ENCODE data around the gene SPOP. TPM values are rescaled to one million over a fixed set of nuclear protein-coding genes. Genes with fewer than 3 reads are reported as not detected.

The SPOP gene
- total RNA-seq, 6 experiments from 2014 or later, result 53.2 to 60.6 (median 55.6) TPM

- Mint-ChIP-seq H3K9me3 (no peaks in the 10 kb centered on the region), H3K4me3 (peak overlapping the region; percentile 36; the same call in 1 of the 2 replicates), H3K36me3 (ENCODE audit: low read depth) (peaks cover 26% of the 10 kb centered on the region), H3K27ac (peak overlapping the region; percentile 77), H3K4me1 (ENCODE audit: low read depth) (peaks cover 80% of the 10 kb centered on the region), H3K27me3 (ENCODE audit: insufficient read depth) (no peaks in the 10 kb centered on the region; the same call in 1 of the 2 replicates)
- TF ChIP-seq CTCF (IDR thresholded peaks at IDR 0.05), result no peak
- DNase-seq, result no peak
These were observed 40.8 kb downstream of the SPOP start for GRCh38 chr17:49637050-49637449.

DNA sequence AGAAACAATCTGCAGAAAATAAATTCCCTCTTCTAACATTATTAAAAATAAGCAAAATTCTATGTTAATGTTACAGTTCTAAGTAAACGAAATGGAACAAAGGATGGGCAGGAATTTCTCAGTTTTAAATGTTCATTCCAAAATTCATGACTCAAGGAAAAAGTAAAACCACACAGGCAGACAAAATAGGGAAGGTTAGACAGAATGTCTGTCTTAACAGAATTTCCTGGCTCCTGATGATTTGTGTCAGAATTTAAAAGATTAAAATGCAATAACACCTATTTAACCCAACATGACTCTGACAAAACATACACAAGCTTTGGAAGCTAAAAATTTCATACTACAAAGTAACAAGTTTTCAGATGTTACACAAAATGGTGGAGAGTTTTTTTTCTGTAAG is 42.8 kb downstream of the SPOP start:
- no peak for DNase-seq
- peak overlapping the region; percentile 84 for H3K27ac Mint-ChIP-seq

GRCh38 chr17:49634485-49634860 is 43.4 kb downstream of the SPOP start:
- Mint-ChIP-seq H3K4me1 (ENCODE audit: low read depth) (peaks cover 88% of the 10 kb centered on the region), H3K36me3 (ENCODE audit: low read depth) (peaks cover 16% of the 10 kb centered on the region), H3K27me3 (ENCODE audit: insufficient read depth) (no peaks in the 10 kb centered on the region), H3K27ac (peak overlapping the region; percentile 84), H3K9me3 (no peaks in the 10 kb centered on the region), H3K4me3 (peak overlapping the region; percentile 48)
- no peak for DNase-seq
- no peak for TF ChIP-seq CTCF (IDR thresholded peaks at IDR 0.05)

More for the DNA sequence above, 42.8 kb downstream of the SPOP start:
- no peaks in the 10 kb centered on the region for H3K27me3 Mint-ChIP-seq (ENCODE audit: insufficient read depth)
- H3K36me3 Mint-ChIP-seq (ENCODE audit: low read depth), result peaks cover 16% of the 10 kb centered on the region
- peaks cover 82% of the 10 kb centered on the region for H3K4me1 Mint-ChIP-seq (ENCODE audit: low read depth)
- TF ChIP-seq CTCF (IDR thresholded peaks at IDR 0.05), result no peak
- H3K9me3 Mint-ChIP-seq, result no peaks in the 10 kb centered on the region
- H3K4me3 Mint-ChIP-seq, result peak overlapping the region; percentile 48

DNA sequence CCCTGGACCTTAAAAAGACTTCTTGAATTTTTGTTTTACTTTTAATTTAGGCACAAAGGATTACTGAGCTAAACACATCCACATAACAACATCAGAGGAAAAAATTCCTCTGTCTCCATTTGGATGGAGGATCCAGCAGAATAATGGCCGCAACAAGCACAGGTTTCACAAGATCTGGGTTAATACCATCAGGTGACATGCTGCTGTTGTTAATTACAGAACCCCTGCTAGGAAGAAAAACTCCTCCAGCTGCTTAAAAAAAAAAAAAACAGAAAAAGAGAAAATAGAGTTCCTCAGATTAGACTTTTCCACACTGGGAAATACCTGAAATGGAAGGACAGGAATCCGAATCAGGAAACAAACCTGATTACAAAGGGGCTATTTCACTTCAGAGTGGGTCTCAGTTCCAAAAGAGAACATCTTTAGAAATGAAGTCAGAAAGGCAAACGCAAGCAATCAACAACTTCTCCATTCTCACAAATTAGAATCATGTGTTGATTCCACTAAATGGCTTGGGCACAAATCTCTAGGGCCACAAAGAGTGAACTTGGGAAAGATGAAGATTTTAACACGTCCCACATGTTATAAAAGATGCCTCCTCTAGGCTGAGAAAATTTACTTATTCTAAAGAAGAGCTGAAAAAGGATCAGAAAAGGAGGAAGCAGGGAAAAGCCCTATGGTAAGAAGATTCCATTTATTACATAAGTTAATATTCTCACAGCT is 44.0 kb downstream of the SPOP start:
- Mint-ChIP-seq H3K36me3 (ENCODE audit: low read depth) (peaks cover 11% of the 10 kb centered on the region), H3K4me1 (ENCODE audit: low read depth) (peaks cover 88% of the 10 kb centered on the region), H3K27me3 (ENCODE audit: insufficient read depth) (no peaks in the 10 kb centered on the region), H3K9me3 (no peaks in the 10 kb centered on the region), H3K27ac (peak overlapping the region; percentile 84), H3K4me3 (no peak overlapping the region; the same call in 1 of the 2 replicates)
- no peak for TF ChIP-seq CTCF (IDR thresholded peaks at IDR 0.05)
- no peak for DNase-seq

- no peak for TF ChIP-seq CTCF (IDR thresholded peaks at IDR 0.05)
- Mint-ChIP-seq H3K27ac (no peak overlapping the region; the same call in 1 of the 2 replicates), H3K9me3 (no peaks in the 10 kb centered on the region), H3K27me3 (ENCODE audit: insufficient read depth) (peaks cover 2% of the 10 kb centered on the region; the same call in 1 of the 2 replicates), H3K4me1 (ENCODE audit: low read depth) (peaks cover 89% of the 10 kb centered on the region), H3K36me3 (ENCODE audit: low read depth) (peaks cover 5% of the 10 kb centered on the region; the same call in 1 of the 2 replicates), H3K4me3 (no peak overlapping the region)
- DNase-seq, result no peak
These were observed 44.6 kb downstream of the SPOP start for GRCh38 chr17:49633250-49633649.
